Activated CD8-positive, alpha-beta memory T cell treated with anti-CD3 and anti-CD28 coated beads, Interleukin-2, amount 50 U/mL, for 1 hour (primary cell): ENCODE measurements around the gene FAM124B.

Source experiments
- DNase-seq: peaks from one replicate; pipeline ENCODE4 v3.0.0-alpha.2; 2020; ENCODE audit errors: extremely low read depth

FAM124B gene

GRCh38 chr2:224335991-224336390, 65.9 kb downstream of the FAM124B start:
- DNase-seq: no peak

DNA sequence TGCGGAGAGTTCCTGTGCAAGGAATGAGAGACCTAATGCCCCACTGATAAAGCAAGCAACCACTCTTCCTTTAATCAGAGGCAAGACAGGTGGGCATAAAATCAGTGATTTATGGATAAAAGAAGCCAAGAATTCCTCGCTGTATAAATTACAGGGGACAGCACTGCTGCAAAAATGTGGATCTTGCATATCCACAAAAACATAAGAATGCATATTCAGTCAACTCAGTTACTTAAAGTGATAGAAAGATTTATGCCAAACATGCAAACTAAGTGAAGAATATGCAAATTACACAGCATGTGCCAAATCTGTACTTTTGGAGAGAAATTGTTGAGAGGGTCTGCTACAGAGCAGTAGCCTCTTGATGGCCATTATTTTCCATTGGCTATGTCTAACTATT, 67.2 kb downstream of the FAM124B start:
- no peak for DNase-seq

DNA sequence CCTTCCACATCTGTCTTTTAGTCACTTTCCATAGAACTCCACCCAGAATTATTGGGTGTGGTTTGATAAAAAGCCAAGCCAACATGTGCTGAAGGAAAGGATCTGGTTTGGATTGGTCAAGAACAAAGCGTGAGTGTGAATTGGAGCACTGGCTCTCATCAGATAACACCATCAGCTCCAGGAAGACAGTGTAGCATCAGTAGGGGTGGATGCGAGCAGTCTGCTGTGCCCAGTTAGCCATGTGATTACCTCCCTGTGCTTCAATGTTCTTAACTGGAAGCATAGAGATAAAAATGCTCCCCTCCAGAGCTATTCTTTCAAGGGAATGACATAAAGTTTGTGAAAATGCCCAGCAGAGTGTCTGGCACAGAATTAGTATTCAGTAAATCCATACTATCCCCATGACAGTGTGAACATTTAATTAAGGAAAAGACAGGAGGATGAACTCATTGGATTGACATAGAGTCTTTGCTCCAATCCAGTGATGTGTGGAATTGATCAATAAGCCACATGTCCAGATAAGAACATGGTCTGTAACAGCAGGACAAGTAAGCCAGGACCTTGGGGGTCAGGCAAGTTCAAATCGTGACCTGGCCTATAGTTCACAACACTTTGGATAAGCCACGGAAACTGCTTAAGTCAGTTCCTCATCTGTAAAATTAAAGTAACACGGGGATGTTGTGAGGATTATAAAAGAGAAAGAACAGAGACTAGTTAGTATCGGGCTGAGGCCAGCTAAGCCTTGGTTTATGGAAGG, 68.0 kb downstream of the FAM124B start:
- no peak for DNase-seq

DNA sequence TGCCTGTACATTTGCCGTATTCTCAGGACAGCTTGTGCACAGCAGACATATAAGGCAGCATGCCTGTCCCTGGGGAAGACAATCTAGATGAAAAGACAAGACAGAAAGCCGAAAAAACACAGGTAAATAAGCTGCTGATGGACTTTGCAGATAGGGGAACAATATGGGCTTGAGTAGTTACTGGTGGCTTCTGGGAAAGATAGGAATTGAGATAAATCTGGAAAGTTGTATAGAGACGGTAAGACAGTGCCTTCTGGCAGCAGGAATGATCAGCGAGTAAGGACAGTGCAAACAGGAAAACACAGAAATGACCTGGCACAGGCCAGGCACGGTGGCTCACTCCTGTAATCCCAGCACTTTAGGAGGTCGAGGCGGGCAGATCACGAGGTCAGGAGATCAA, 70.2 kb downstream of the FAM124B start:
- DNase-seq: no peak

- DNase-seq: no peak
Measured at GRCh38 chr2:224328798-224329197, 73.1 kb downstream of the FAM124B start.
